Lung (tissue), 12 donors: ENCODE data around the gene KYNU. TPM values are rescaled to one million over a fixed set of nuclear protein-coding genes. Genes with fewer than 3 reads are reported as not detected.
A peak's percentile ranks its signal among the peaks of the same experiment; 100 is the strongest.

Source experiments
- ATAC-seq: fragments of 200-7000 bp; cut with Tn5 transposase; one replicate; pipeline ENCODE4 v1.9.1; 2020; ENCODE audit warnings: moderate number of reproducible peaks; ENCODE audit not compliant: insufficient read depth, low FRiP score
- DNase-seq, 3 donors: peaks; one replicate each; pipeline ENCODE4 v3.0.0-alpha.2; 2013 to 2017
- H3K27ac ChIP-seq, 2 donors: one replicate each; pipeline ENCODE4 v1.5.1; 2013; ENCODE audit warnings: mild to moderate bottlenecking in 2 of 2, moderate library complexity in 2 of 2, control low read depth in 1 of 2, inconsistent platforms in 1 of 2, low read depth in 1 of 2, low read length in 1 of 2
- H3K27me3 ChIP-seq, 3 donors: one replicate each; pipeline ENCODE4 v1.5.1; 2013; ENCODE audit warnings: low read length in 2 of 3; ENCODE audit not compliant: control insufficient read depth in 3 of 3, insufficient read depth in 3 of 3
- H3K36me3 ChIP-seq, 4 donors: one replicate each; pipeline ENCODE4 v1.5.1; 2013; ENCODE audit warnings: low read length in 4 of 4, mild to moderate bottlenecking in 1 of 4, moderate library complexity in 1 of 4; ENCODE audit not compliant: control insufficient read depth in 4 of 4, insufficient read depth in 4 of 4
- H3K4me1 ChIP-seq, 5 donors: one replicate each; pipeline ENCODE4 v1.5.1; 2013; ENCODE audit warnings: low read length in 5 of 5, mild to moderate bottlenecking in 2 of 5, moderate library complexity in 1 of 5; ENCODE audit not compliant: control insufficient read depth in 5 of 5, insufficient read depth in 5 of 5
- H3K4me3 ChIP-seq: one replicate; pipeline ENCODE4 v1.5.1; 2013; ENCODE audit warnings: mild to moderate bottlenecking, control low read depth, moderate library complexity
- H3K9ac ChIP-seq, 2 donors: one replicate each; pipeline ENCODE4 v1.5.1; 2013; ENCODE audit warnings: low read length in 2 of 2, control low read depth in 1 of 2; ENCODE audit not compliant: insufficient read depth in 1 of 2
- H3K9me3 ChIP-seq, 4 donors: one replicate each; pipeline ENCODE4 v1.5.1; 2013; ENCODE audit warnings: low read length in 3 of 4, mild to moderate bottlenecking in 1 of 4, moderate library complexity in 1 of 4; ENCODE audit not compliant: control insufficient read depth in 4 of 4, insufficient read depth in 3 of 4
- CTCF ChIP-seq: IDR thresholded peaks from 2 replicates; pipeline ENCODE4 v1.5.1; 2012; ENCODE audit warnings: mild to moderate bottlenecking; ENCODE audit errors: control extremely low read depth, extremely low read depth
- WGBS, 2 donors: extraction: QIAGEN DNeasy Blood & Tissue Kit; methylation state at CpG; one replicate each; pipeline ENCODE4 v1.1.7; 2013; 5-methylcytosine and 5-hydroxymethylcytosine counted together
- polyA plus RNA-seq, 2 donors: library from polyadenylated mRNA; stranded (reverse); fragments of 200-250 nt; gene quantifications; one replicate each; pipeline ENCODE4 v1.2.1, GENCODE V29; 2013
- total RNA-seq, 2 donors: library from RNA; depleted of rRNA in 1 of 2; stranded (reverse); fragments of >200 nt in 1 of 2; gene quantifications; one replicate each; pipeline ENCODE4 v1.2.1, GENCODE V29; 2014 to 2021
- donor health status: control.
- donor health status: control.
- donor health status: Bipolar disorder and iron deficiency.
- donor health status: healthy.
- donor health status: DM: yes; HTN: yes; CAD: no.

Gene KYNU
- total and polyA plus RNA-seq, 4 donors = 6.4 to 33.9 (median 17.1) TPM

GRCh38 chr2:142984657-142985056, 107.2 kb downstream of the KYNU start:
- TF ChIP-seq CTCF = no peak
- 99 to 100% methylated on average over 2 of the region's 2 CpGs for WGBS, 2 donors

GRCh38 chr2:142987044-142987443, 109.6 kb downstream of the KYNU start:
- H3K36me3 ChIP-seq = no peaks in the 10 kb centered on the region
- H3K9ac ChIP-seq = no peak overlapping the region
- no peak overlapping the region for H3K27ac ChIP-seq
- no peaks in the 10 kb centered on the region for H3K27me3 ChIP-seq
- WGBS, 2 donors = 85 to 100% methylated on average over 2 of the region's 2 CpGs
- no peaks in the 10 kb centered on the region for H3K9me3 ChIP-seq
- ATAC-seq (no peak), DNase-seq (no peak)
- peaks cover 0 to 18% (median 0%) of the 10 kb centered on the region in 5 donors for H3K4me1 ChIP-seq
- H3K4me3 ChIP-seq = no peak overlapping the region
- no peak for TF ChIP-seq CTCF

More at GRCh38 chr2:142984657-142985056, 107.2 kb downstream of the KYNU start:
- Histone ChIP-seq H3K4me3 (no peak overlapping the region), H3K9ac (no peak overlapping the region), H3K9me3 (no peaks in the 10 kb centered on the region), H3K36me3 (no peaks in the 10 kb centered on the region), H3K27ac (no peak overlapping the region), H3K27me3 (no peaks in the 10 kb centered on the region), H3K4me1 (peaks cover 0 to 23% (median 0%) of the 10 kb centered on the region in 5 donors)
- DNase-seq (no peak), ATAC-seq (no peak)

- Histone ChIP-seq H3K27ac (no peak overlapping the region), H3K36me3 (no peaks in the 10 kb centered on the region), H3K9me3 (no peaks in the 10 kb centered on the region), H3K4me3 (no peak overlapping the region), H3K27me3 (no peaks in the 10 kb centered on the region), H3K9ac (no peak overlapping the region), H3K4me1 (peaks cover 0 to 21% (median 0%) of the 10 kb centered on the region in 5 donors)
- TF ChIP-seq CTCF = no peak
- ATAC-seq = no peak
- DNase-seq = peak in 2 of 3 donors; percentile 93 to 95
- 36 to 42% methylated on average over 5 of the region's 5 CpGs for WGBS, 2 donors
Observed at GRCh38 chr2:142989273-142990204, 112.1 kb downstream of the KYNU start.
